WI38 (cell line): ENCODE measurements around the gene TP53TG3C.
"Not testable (repeated sequence)": the region's sequence is repeated elsewhere in the genome, so short reads cannot be mapped to it uniquely, and the experiment has no call there.

Source experiments
- H3K4me3 ChIP-seq: 2 replicates; pipeline ENCODE4 v1.5.1; 2011; ENCODE audit warnings: low read depth, mild to moderate bottlenecking, control low read depth, low read length

TP53TG3C gene

GRCh38 chr16:33193926-33194325 is at the start of gene TP53TG3C:
Gene TP53TG3C (plus strand): TSS chr16:33194226. CDS start chr16:33194294, 68 bp downstream.
- not testable (repeated sequence) for H3K4me3 ChIP-seq
